Caco-2 (cell line): ENCODE measurements around the gene IDI1. TPM values are rescaled to one million over a fixed set of nuclear protein-coding genes. Genes with fewer than 3 reads are reported as not detected.

Experiments used
- BruUV-seq: library from RNA; stranded (reverse); fragments of 400-500 nt; replicated peaks from 2 replicates; lab custom pipeline; 2021; lab: Mats Ljungman, UMichigan
- CTCF ChIA-PET: fragments of 300-600 bp; sonication (Branson Sonifier 250); formaldehyde crosslinking; loops from one replicate; lab custom pipeline; 2022; ENCODE audit warnings: antibody characterized with exemption; lab: Charles Lee
- POLR2A ChIA-PET: fragments of 300-600 bp; sonication (Branson Sonifier 250); formaldehyde crosslinking; loops from one replicate; lab custom pipeline; 2022; ENCODE audit warnings: antibody characterized with exemption; lab: Charles Lee
- DNase-seq, 2 experiments: peaks; one replicate each; pipeline versions ENCODE4 v3.0.0 to v3.0.0-alpha.2; 2020 to 2022
- H3K27me3 ChIP-seq: replicated peaks from 2 replicates; pipeline ENCODE4 v1.6.0; 2011; ENCODE audit warnings: low read length; ENCODE audit not compliant: control insufficient read depth, insufficient read depth
- H3K36me3 ChIP-seq: 2 replicates; pipeline ENCODE4 v1.5.1; 2011; ENCODE audit warnings: low read length; ENCODE audit not compliant: control insufficient read depth, insufficient read depth
- H3K4me1 ChIP-seq: fragments of 250-450 bp; sonication (Bioruptor Pico); 2 replicates; pipeline ENCODE4 v1.5.1; 2020; ENCODE audit warnings: mild to moderate bottlenecking
- H3K4me3 ChIP-seq: 2 replicates; pipeline ENCODE4 v1.5.1; 2011; ENCODE audit warnings: low read depth, mild to moderate bottlenecking, control low read depth, low read length
- H3K9me3 ChIP-seq: fragments of 250-450 bp; sonication (Bioruptor Pico); 2 replicates; pipeline ENCODE4 v1.5.1; 2020; ENCODE audit warnings: mild to moderate bottlenecking, moderate library complexity
- H3K27ac Mint-ChIP-seq: one replicate; pipeline ENCODE4 v1.8.0; 2022; ENCODE audit warnings: mixed read lengths; ENCODE audit not compliant: unreplicated experiment
- H3K27me3 Mint-ChIP-seq: one replicate; pipeline ENCODE4 v1.8.0; 2022; ENCODE audit warnings: mixed read lengths; ENCODE audit not compliant: insufficient read depth, unreplicated experiment
- H3K36me3 Mint-ChIP-seq: one replicate; pipeline ENCODE4 v1.8.0; 2022; ENCODE audit warnings: mild to moderate bottlenecking, mixed read lengths; ENCODE audit not compliant: insufficient read depth, unreplicated experiment
- H3K4me1 Mint-ChIP-seq: one replicate; pipeline ENCODE4 v1.8.0; 2022; ENCODE audit warnings: low read depth, mixed read lengths; ENCODE audit not compliant: unreplicated experiment
- H3K4me3 Mint-ChIP-seq: one replicate; pipeline ENCODE4 v1.8.0; 2022; ENCODE audit warnings: mild to moderate bottlenecking, moderate library complexity, mixed read lengths; ENCODE audit not compliant: unreplicated experiment
- H3K9me3 Mint-ChIP-seq: one replicate; pipeline ENCODE4 v1.8.0; 2022; ENCODE audit warnings: mixed read lengths; ENCODE audit not compliant: unreplicated experiment
- CTCF ChIP-seq, 2 experiments: fragments of 200-600 bp in 1 of 2; IDR thresholded peaks; 1 replicate in 1 of 2; 2 replicates in 1 of 2; pipeline versions ENCODE4 v1.5.1 to v1.8.0; 2011 to 2022; ENCODE audit warnings: antibody characterized with exemption in 1 of 2, control low read depth in 1 of 2, inconsistent platforms in 1 of 2, low read depth in 1 of 2, low read length in 1 of 2, mild to moderate bottlenecking in 1 of 2, moderate library complexity in 1 of 2; ENCODE audit not compliant: insufficient read depth in 1 of 2, severe bottlenecking in 1 of 2, unreplicated experiment in 1 of 2
- intact Hi-C: fragments of 100-400 bp; cut with micrococcal nuclease; formaldehyde crosslinking; loops from one replicate; pipeline ENCODE4 v1.10.0; 2022; ENCODE audit not compliant: unreplicated experiment
- total RNA-seq: library from RNA; stranded (reverse); gene quantifications from 2 replicates; pipeline ENCODE4 v1.2.3, GENCODE V29; 2022

IDI1 gene
- total RNA-seq, 1 experiment from 2014 or later: 133 TPM

- no peak overlapping the region for H3K27ac Mint-ChIP-seq
- ChIA-PET CTCF (no interaction called here), POLR2A (interaction anchor here (0.5 to 1.3 kb wide), 2 partner anchors 31 to 57 kb away, joined by 3 to 5 read pairs; partner anchors contain the start of gene GTPBP4)
- Histone ChIP-seq H3K9me3 (no peaks in the 10 kb centered on the region), H3K4me1 (peaks cover 9% of the 10 kb centered on the region), H3K27me3 (no peaks in the 10 kb centered on the region), H3K36me3 (peaks cover 4% of the 10 kb centered on the region; the same call in 1 of the 2 replicates), H3K4me3 (no peak overlapping the region)
- no peak for DNase-seq
- no peak for TF ChIP-seq CTCF (IDR thresholded peaks at IDR 0.05; ENCODE audit: insufficient read depth in 1 of 2, low read depth in 1 of 2, low read length in 1 of 2, severe bottlenecking in 1 of 2, unreplicated experiment in 1 of 2)
- H3K4me3 Mint-ChIP-seq: no peak overlapping the region
- intact Hi-C loops: no loop called here
- H3K9me3 Mint-ChIP-seq: no peaks in the 10 kb centered on the region
- peaks cover 82% of the 10 kb centered on the region for H3K36me3 Mint-ChIP-seq
- no TSS peak for BruUV-seq
- peaks cover 37% of the 10 kb centered on the region for H3K4me1 Mint-ChIP-seq
- no peaks in the 10 kb centered on the region for H3K27me3 Mint-ChIP-seq
These were observed 4.8 kb downstream of the IDI1 start for GRCh38 chr10:1044146-1044545.

GRCh38 chr10:1043532-1043995, 5.4 kb downstream of the IDI1 start:
- BruUV-seq: no TSS peak
- Histone ChIP-seq H3K27me3 (no peaks in the 10 kb centered on the region), H3K4me3 (no peak overlapping the region), H3K4me1 (peaks cover 9% of the 10 kb centered on the region), H3K9me3 (no peaks in the 10 kb centered on the region), H3K36me3 (peaks cover 4% of the 10 kb centered on the region)
- H3K27me3 Mint-ChIP-seq: no peaks in the 10 kb centered on the region
- ChIA-PET POLR2A (interaction anchor here (0.5 to 1.3 kb wide), 4 partner anchors 17 to 175 kb away, joined by 3 to 6 read pairs (median 4); partner anchors contain the start of gene GTPBP4), CTCF (no interaction called here)
- H3K4me1 Mint-ChIP-seq: peaks cover 37% of the 10 kb centered on the region
- DNase-seq: no peak
- no peaks in the 10 kb centered on the region for H3K9me3 Mint-ChIP-seq
- H3K27ac Mint-ChIP-seq: no peak overlapping the region
- no peak for TF ChIP-seq CTCF (IDR thresholded peaks at IDR 0.05; ENCODE audit: insufficient read depth in 1 of 2, low read depth in 1 of 2, low read length in 1 of 2, severe bottlenecking in 1 of 2, unreplicated experiment in 1 of 2)
- no peak overlapping the region for H3K4me3 Mint-ChIP-seq
- intact Hi-C loops: no loop called here
- peaks cover 78% of the 10 kb centered on the region for H3K36me3 Mint-ChIP-seq

- intact Hi-C loops: no loop called here
- no TSS peak for BruUV-seq
- DNase-seq: no peak
- Histone ChIP-seq H3K36me3 (peaks cover 4% of the 10 kb centered on the region), H3K27me3 (no peaks in the 10 kb centered on the region), H3K4me1 (peaks cover 9% of the 10 kb centered on the region), H3K9me3 (no peaks in the 10 kb centered on the region), H3K4me3 (no peak overlapping the region)
- Mint-ChIP-seq H3K27ac (no peak overlapping the region), H3K9me3 (no peaks in the 10 kb centered on the region), H3K36me3 (peaks cover 82% of the 10 kb centered on the region), H3K4me3 (no peak overlapping the region), H3K4me1 (peaks cover 26% of the 10 kb centered on the region), H3K27me3 (no peaks in the 10 kb centered on the region)
- ChIA-PET CTCF (no interaction called here), POLR2A (interaction anchor here (0.7 to 1.0 kb wide), 2 partner anchors 34 to 126 kb away, joined by 4 to 6 read pairs; no protein-coding TSS in a partner anchor)
- TF ChIP-seq CTCF (IDR thresholded peaks at IDR 0.05; ENCODE audit: insufficient read depth in 1 of 2, low read depth in 1 of 2, low read length in 1 of 2, severe bottlenecking in 1 of 2, unreplicated experiment in 1 of 2): no peak
These were observed 7.4 kb downstream of the IDI1 start for GRCh38 chr10:1041514-1041913.
